ENCODE results near the gene MTM1. TPM values are rescaled to one million over a fixed set of nuclear protein-coding genes. Genes with fewer than 3 reads are reported as not detected.

The MTM1 gene
- total RNA-seq, 1 donor from 2014 or later, result 15.3 TPM

DNA sequence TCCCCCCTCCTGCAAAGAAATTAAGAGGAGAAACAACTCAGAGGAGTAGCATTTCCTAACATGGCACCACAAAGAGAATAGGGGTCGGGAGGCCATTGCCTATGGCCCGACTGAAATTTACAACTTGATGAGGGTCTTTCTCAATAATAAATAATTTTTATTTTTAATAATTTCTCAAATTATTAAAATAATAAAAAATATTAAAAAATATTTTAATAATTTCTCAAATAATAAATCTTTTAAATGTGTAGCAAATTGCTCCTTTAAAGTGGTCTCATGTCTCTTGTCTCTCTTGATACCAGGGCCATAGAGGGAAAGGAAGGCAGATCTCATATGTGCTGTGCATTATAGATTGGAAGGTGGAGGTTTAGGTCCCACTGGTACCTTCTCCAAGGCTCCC lies 75.5 kb downstream of the MTM1 start:
- Histone ChIP-seq H3K9ac (no peak overlapping the region), H3F3A (ENCODE audit: low read depth) (no peaks in the 10 kb centered on the region), H3K9me3 (ENCODE audit: low read depth) (no peaks in the 10 kb centered on the region), H2AFZ (replicated peaks) (no peak overlapping the region), H3K4me2 (no peak overlapping the region), H3K79me2 (ENCODE audit: low read depth) (no peaks in the 10 kb centered on the region), H3K36me3 (no peaks in the 10 kb centered on the region), H4K20me1 (ENCODE audit: low read depth) (no peaks in the 10 kb centered on the region), H3K27ac (no peak overlapping the region), H3K4me1 (no peaks in the 10 kb centered on the region), H3K4me3 (no peak overlapping the region), H3K27me3 (no peaks in the 10 kb centered on the region)
- Mint-ChIP-seq H3K27me3 (ENCODE audit: insufficient read depth, low read depth) (no peaks in the 10 kb centered on the region), H3K4me3 (no peak overlapping the region), H3K9me3 (no peaks in the 10 kb centered on the region), H3K27ac (no peak overlapping the region), H3K4me1 (peaks cover 14% of the 10 kb centered on the region), H3K36me3 (peaks cover 2% of the 10 kb centered on the region)
- DNase-seq (ENCODE audit: low spot score), result no peak
- TF ChIP-seq EZH2 (IDR thresholded peaks at IDR 0.05) (no peak), EZH2phosphoT487 (IDR thresholded peaks at IDR 0.05) (no peak)
- TF ChIP-seq, protein P1, sequence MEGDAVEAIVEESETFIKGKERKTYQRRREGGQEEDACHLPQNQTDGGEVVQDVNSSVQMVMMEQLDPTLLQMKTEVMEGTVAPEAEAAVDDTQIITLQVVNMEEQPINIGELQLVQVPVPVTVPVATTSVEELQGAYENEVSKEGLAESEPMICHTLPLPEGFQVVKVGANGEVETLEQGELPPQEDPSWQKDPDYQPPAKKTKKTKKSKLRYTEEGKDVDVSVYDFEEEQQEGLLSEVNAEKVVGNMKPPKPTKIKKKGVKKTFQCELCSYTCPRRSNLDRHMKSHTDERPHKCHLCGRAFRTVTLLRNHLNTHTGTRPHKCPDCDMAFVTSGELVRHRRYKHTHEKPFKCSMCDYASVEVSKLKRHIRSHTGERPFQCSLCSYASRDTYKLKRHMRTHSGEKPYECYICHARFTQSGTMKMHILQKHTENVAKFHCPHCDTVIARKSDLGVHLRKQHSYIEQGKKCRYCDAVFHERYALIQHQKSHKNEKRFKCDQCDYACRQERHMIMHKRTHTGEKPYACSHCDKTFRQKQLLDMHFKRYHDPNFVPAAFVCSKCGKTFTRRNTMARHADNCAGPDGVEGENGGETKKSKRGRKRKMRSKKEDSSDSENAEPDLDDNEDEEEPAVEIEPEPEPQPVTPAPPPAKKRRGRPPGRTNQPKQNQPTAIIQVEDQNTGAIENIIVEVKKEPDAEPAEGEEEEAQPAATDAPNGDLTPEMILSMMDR (IDR thresholded peaks at IDR 0.05), result no peak

DNA sequence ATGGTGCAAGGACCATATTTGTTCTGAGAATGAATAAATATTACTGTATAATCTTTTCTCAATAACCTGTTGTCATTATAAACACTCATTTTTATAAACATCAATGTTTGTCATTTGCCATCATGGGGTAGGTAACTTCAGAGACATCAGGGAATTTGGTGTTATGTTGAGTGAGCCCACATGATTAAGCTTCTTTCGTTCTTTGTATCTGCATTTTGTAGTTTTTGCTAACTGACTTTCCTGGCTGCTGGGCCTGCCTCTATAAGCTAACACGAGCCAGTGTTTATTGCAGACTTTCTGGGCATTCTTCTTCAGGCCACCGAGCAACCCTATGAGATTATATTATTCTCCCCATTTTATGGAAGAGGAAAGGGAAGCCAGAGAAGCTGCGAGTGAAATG lies 76.0 kb downstream of the MTM1 start:
- no peak for DNase-seq (ENCODE audit: low spot score)
- Histone ChIP-seq H3K9ac (no peak overlapping the region), H3F3A (ENCODE audit: low read depth) (no peaks in the 10 kb centered on the region), H3K79me2 (ENCODE audit: low read depth) (no peaks in the 10 kb centered on the region), H3K4me3 (no peak overlapping the region), H2AFZ (replicated peaks) (no peak overlapping the region), H3K27me3 (no peaks in the 10 kb centered on the region), H3K36me3 (no peaks in the 10 kb centered on the region), H3K27ac (no peak overlapping the region), H3K4me2 (no peak overlapping the region), H4K20me1 (ENCODE audit: low read depth) (no peaks in the 10 kb centered on the region), H3K4me1 (no peaks in the 10 kb centered on the region), H3K9me3 (ENCODE audit: low read depth) (no peaks in the 10 kb centered on the region)
- Mint-ChIP-seq H3K27me3 (ENCODE audit: insufficient read depth, low read depth) (no peaks in the 10 kb centered on the region), H3K9me3 (no peaks in the 10 kb centered on the region), H3K36me3 (peaks cover 2% of the 10 kb centered on the region), H3K4me1 (peaks cover 14% of the 10 kb centered on the region), H3K27ac (no peak overlapping the region), H3K4me3 (no peak overlapping the region)
- TF ChIP-seq EZH2 (IDR thresholded peaks at IDR 0.05), result no peak
- TF ChIP-seq EZH2phosphoT487 (IDR thresholded peaks at IDR 0.05), result no peak
- TF ChIP-seq, protein P1 (IDR thresholded peaks at IDR 0.05), result no peak

DNA sequence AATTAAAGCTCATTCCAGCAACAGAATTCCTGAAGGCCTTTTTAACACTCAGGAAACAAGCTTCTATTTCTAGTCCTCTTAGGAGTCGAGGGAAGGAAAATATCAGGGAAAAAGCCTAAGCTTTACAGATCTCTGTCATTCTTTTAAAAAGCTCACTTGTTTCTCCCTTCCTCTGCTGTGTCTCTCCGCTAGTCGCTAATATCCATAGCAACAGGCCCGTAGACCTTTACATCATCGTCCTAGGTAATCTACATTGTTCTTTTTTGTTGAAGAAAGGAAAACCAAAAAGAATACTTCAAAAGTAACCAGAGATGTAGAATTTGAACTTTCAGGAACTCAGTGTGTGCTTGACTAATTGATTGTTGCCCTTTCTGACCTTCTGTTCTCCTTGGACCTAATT lies 78.9 kb downstream of the MTM1 start:
- Histone ChIP-seq H3K79me2 (ENCODE audit: low read depth) (no peaks in the 10 kb centered on the region), H3K4me1 (no peaks in the 10 kb centered on the region), H3K36me3 (no peaks in the 10 kb centered on the region), H2AFZ (replicated peaks) (no peak overlapping the region), H3K27ac (no peak overlapping the region), H3K9ac (no peak overlapping the region), H4K20me1 (ENCODE audit: low read depth) (no peaks in the 10 kb centered on the region), H3K4me3 (no peak overlapping the region), H3F3A (ENCODE audit: low read depth) (no peaks in the 10 kb centered on the region), H3K9me3 (ENCODE audit: low read depth) (no peaks in the 10 kb centered on the region), H3K27me3 (no peaks in the 10 kb centered on the region), H3K4me2 (no peak overlapping the region)
- Mint-ChIP-seq H3K27me3 (ENCODE audit: insufficient read depth, low read depth) (no peaks in the 10 kb centered on the region), H3K4me3 (no peak overlapping the region), H3K36me3 (peaks cover 2% of the 10 kb centered on the region), H3K4me1 (peaks cover 14% of the 10 kb centered on the region), H3K9me3 (no peaks in the 10 kb centered on the region), H3K27ac (no peak overlapping the region)
- TF ChIP-seq EZH2phosphoT487 (IDR thresholded peaks at IDR 0.05), result no peak
- TF ChIP-seq EZH2 (IDR thresholded peaks at IDR 0.05), result no peak
- TF ChIP-seq, protein P1 (IDR thresholded peaks at IDR 0.05), result no peak
- DNase-seq (ENCODE audit: low spot score), result no peak
